Measurements from ENCODE around the gene STAG1.
"Not testable (repeated sequence)": the region's sequence is repeated elsewhere in the genome, so short reads cannot be mapped to it uniquely, and the experiment has no call there.

- not testable (repeated sequence) for TF ChIP-seq EZH2 (IDR thresholded peaks at IDR 0.05; ENCODE audit: borderline replicate concordance, low read depth, low read length); POLR2A (conservative IDR thresholded peaks at IDR 0.05); ZNF655 (CRISPR knock-in tag; IDR thresholded peaks at IDR 0.05); POLR2AphosphoS5 (IDR thresholded peaks at IDR 0.05; ENCODE audit: control insufficient read depth, insufficient read depth, low read depth, low read length); HDAC3 (IDR thresholded peaks at IDR 0.05; ENCODE audit: borderline replicate concordance, partially characterized antibody)
Measured at GRCh38 chr3:136722916-136723315, 29.3 kb downstream of the STAG1 start.

Measured in K562 (cell line).